AG09309 (cell line): Measurements from ENCODE around the gene PPM1K.

Source experiments
- DNase-seq: peaks from one replicate; pipeline ENCODE4 v3.0.0-alpha.2; 2010; ENCODE audit warnings: low read depth
- H3K4me3 ChIP-seq: 2 replicates; pipeline ENCODE4 v1.5.1; 2011; ENCODE audit warnings: mild to moderate bottlenecking, low read depth, low read length, moderate library complexity; ENCODE audit not compliant: control insufficient read depth
- CTCF ChIP-seq: IDR thresholded peaks from 2 replicates; pipeline ENCODE4 v1.5.1; 2011; ENCODE audit warnings: mild to moderate bottlenecking, low read depth, low read length, inconsistent platforms; ENCODE audit not compliant: insufficient read depth, control insufficient read depth; ENCODE audit errors: missing control alignments

PPM1K gene

DNA sequence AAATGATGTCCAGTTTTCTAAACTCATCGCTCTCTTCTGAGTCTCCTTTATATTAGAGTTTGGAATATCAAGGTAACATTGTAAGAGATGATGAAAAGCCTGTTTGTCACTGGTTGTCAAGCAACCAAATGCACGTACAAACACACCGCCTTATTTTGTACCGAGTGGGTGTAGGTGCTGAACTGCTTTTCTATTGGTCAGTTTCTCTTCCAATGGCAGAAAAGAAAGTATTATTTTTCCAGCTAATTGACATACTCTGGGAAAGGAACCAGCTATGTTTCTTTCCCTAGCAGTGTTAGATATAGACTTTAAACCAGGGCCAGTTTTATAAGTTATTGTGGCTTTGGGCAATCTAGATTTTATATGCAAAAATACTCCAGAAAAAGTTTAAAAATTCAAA is 6.6 kb upstream of the PPM1K start:
- H3K4me3 ChIP-seq, result no peak overlapping the region
- DNase-seq, result no peak
- TF ChIP-seq CTCF, result no peak

- no peak for DNase-seq
- TF ChIP-seq CTCF, result no peak
- H3K4me3 ChIP-seq, result no peak overlapping the region
Measured at GRCh38 chr4:88286897-88287296, 2.5 kb upstream of the PPM1K start.

- peak overlapping the region; percentile 49 for H3K4me3 ChIP-seq
- TF ChIP-seq CTCF, result no peak
- DNase-seq, result no peak
Measured at GRCh38 chr4:88285235-88285653, 883 bp upstream of the PPM1K start.

GRCh38 chr4:88283661-88284438 is 511 bp downstream of the PPM1K start:
- no peak for DNase-seq
- peak overlapping the region; percentile 87 for H3K4me3 ChIP-seq
- no peak for TF ChIP-seq CTCF

DNA sequence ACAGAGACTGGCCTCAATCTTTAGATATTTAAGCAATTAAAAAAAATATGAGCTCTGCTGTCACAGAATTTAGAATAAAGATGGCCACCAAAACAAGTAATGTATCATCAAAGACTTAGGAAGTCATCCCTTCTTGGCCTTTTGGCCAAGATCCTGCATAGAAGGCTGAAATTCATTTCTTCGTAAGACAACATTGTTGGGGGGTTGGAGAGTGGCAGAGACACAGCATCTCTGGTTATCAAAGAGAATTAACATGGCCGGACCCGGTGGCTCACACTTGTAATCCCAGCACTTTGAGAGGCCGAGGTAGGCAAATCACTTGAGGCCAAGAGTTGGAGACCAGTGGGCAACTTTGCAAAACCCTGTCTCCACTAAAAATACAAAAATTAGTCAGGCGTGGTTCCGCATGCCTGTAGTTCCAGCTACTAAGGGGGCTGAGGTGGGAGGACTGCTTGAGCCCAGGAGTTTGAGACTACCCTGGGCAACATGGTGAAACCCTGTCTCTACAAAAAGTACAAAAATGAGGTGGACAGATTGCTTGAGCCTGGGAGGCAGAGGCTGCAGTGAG is 4.0 kb downstream of the PPM1K start:
- no peak for TF ChIP-seq CTCF
- no peak for DNase-seq
- no peak overlapping the region for H3K4me3 ChIP-seq

- H3K4me3 ChIP-seq, result no peak overlapping the region
- no peak for TF ChIP-seq CTCF
- no peak for DNase-seq
Measured at GRCh38 chr4:88277711-88278225, 6.6 kb downstream of the PPM1K start.
